ENCODE measurements around the gene RCN2.
"Not testable (repeated sequence)": the region's sequence is repeated elsewhere in the genome, so short reads cannot be mapped to it uniquely, and the experiment has no call there.

RCN2 gene

DNA sequence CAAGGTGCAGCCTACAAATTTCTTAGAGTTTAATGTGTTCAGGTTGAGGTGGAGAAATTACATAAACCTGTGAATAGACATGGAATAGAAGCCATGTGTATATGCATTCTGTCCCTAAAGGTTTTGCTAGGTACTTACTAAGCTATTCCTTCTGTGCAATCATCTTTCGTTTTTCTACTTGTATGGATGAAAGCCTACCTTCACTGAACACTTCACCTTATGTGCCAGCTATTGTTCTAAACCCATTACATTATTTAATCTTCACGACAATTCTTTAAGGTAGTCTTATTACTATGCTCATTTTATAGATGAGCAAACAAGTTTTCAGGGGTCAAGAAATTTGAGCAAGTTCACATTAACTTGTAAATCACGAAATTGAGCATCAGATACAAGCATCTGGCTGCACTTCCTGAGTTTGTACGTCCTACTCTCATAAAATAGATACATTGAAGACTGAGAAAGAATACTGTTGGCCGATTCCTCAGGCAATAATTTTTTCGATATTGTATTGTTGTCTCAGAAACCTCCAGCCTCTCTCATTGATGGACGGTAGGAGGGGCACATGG lies 635 bp upstream of the RCN2 start:
- Histone ChIP-seq H3K4me3 (peak overlapping the region; percentile 60 to 93 (median 69)), H3K27ac (peak overlapping the region in 18 of 21 experiments; percentile 32 to 87 (median 68))

DNA sequence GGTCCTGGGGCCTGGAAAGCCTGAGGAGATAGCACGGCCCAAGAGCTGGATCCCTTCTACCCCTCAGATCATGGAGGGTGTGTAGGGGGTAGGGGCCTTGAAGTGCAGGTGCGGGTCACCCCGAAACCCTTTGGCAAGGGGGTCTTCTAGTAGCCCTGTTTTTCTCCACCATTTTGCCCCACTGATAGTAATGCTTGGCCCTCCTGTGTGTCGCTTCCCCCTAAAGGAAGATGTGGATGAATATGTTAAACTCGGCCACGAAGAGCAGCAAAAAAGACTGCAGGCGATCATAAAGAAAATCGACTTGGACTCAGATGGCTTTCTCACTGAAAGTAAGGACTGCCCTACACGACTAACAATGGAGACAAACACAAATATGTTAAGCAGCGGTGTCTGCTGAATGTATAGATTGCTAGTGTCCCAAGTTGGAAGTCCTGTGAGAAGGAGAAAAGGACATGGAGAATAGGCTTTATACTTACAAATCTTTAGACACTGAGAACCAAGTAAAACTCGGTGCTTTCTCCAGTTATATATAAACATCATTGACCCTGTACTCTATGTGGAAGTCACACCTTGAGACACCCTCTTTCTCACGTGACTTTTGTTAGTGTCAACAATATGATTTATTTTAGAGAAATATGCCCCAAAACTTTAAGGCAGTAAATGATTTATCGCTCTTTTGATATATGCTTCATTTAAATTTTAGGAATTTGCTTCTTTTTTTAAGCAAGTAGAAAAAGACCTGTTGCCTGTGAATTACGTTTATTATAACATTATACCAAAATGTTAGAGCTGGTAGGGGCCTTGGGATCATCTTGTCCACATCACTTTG lies 802 bp downstream of the RCN2 start:
- H3K27ac ChIP-seq: peak overlapping the region in 20 of 21 experiments; percentile 30 to 90 (median 82)
- H3K4me3 ChIP-seq: peak overlapping the region; percentile 60 to 93 (median 69)

DNA sequence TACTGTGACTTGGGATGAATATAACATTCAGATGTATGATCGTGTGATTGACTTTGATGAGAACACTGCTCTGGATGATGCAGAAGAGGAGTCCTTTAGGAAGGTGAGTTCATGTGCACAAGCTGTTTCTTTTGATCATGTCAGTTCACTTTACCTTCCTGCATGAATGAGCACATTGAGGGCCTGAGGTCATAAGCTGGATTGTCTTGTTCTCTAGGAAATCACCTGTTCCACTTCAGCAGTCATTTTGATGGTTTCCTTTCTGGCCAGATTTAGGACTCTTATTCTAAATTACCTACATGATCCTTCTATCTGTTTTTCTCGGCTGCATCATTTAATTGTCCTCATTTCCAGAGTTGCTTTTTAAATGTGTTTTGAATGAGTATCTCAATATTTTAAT lies 4.1 kb downstream of the RCN2 start:
- H3K27ac ChIP-seq: no peak overlapping the region

DNA sequence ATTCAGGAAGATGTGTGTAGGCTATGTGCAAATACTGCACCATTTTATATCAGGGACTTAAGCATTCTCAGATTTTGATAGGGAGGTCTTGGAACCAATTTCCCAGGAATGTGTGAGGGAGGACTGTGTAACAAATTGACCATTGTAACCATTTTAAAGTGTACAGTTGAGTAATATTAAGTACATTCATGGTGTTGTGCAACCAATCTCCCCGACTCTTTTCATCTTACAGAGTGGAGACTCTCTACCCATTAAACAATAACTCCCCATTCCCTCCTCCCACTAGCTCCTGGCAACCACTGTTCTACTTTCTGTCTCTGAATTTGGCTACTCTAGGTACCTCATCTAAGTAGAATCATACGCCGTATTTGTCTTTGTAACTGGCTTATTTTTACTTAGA lies 5.1 kb downstream of the RCN2 start:
- Histone ChIP-seq H3K4me3 (no peak overlapping the region), H3K27ac (no peak overlapping the region)

More for the DNA sequence above, 4.1 kb downstream of the RCN2 start:
- H3K4me3 ChIP-seq: no peak overlapping the region

DNA sequence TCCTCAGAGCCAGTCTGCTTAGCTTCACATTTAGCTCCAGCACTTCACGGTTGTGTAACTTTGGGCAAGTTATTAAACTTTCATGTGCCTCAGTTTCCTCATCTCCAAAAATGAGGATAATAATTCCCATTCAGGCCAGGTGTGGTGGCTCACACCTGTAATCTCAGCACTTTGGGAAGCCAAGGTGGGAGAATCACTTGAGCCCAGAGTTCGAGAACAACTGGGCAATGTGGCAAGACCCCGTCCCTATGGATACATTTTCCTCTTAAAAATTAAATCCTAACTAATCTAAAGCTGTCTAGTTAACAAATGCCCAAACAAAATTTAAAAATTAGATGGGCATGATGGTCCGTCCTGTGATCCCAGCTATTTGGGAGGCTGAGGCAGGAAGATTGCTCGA lies 7.2 kb downstream of the RCN2 start:
- Histone ChIP-seq H3K4me3 (no peak overlapping the region), H3K27ac (no peak overlapping the region)

DNA sequence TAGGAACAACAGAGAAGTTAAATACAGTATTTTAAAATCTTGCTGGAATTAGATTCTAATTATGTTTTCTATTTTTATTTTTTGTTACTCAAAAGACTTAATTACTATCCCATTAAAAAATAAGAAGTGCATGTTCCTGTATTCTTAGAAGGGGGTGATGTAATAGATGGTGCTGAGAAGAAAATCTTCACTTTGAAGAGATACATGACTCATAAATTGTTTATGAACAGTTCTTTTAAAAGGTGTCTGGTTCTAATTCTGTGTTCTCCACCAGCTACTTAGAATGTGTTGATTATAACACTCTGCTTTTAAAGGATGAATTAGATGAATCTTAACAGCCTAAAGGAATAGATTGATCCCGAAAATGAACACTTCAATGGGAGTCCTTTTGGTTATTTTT lies 8.2 kb downstream of the RCN2 start:
- H3K4me3 ChIP-seq: no peak overlapping the region

DNA sequence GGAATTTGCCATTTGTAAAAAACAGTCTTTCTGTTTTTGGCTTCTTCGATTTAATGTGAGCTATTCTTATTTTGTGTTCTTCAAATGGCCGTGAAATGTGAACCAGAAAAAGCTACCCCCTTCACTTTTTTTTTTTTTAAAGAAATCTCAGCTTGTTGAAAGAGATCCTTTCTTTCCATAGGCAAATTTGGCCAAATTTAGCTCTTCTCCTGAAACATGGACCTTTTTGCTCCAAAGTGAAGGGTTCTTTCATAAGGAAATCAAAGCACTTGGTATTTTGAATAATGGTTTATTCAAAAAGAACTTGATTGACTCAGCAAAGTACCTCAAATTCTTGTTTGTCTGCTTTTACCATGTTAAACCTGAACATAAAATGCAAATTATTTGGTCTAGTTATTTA lies 10.1 kb downstream of the RCN2 start:
- Histone ChIP-seq H3K27ac (no peak overlapping the region), H3K4me3 (no peak overlapping the region)

More for the DNA sequence above, 8.2 kb downstream of the RCN2 start:
- no peak overlapping the region for H3K27ac ChIP-seq

DNA sequence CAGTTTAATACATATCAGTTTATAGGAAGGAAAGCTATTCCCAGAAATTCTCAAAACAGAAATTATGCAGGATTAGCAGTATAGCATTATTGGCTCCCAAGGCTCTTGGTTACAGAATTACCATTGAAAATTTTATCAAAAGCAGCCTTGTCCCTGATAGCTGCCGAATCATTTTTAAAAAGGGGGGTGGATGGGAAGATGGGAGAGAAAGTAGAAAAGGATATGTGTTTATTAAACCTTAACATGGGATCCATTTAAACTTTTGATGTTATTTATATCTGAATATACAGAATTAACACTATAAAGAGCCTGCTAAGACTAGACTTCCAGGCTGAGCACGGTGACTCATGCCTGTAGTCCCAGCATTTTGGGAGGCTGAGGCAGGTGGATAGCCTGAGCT lies 10.8 kb downstream of the RCN2 start:
- Histone ChIP-seq H3K27ac (no peak overlapping the region), H3K4me3 (no peak overlapping the region)

DNA sequence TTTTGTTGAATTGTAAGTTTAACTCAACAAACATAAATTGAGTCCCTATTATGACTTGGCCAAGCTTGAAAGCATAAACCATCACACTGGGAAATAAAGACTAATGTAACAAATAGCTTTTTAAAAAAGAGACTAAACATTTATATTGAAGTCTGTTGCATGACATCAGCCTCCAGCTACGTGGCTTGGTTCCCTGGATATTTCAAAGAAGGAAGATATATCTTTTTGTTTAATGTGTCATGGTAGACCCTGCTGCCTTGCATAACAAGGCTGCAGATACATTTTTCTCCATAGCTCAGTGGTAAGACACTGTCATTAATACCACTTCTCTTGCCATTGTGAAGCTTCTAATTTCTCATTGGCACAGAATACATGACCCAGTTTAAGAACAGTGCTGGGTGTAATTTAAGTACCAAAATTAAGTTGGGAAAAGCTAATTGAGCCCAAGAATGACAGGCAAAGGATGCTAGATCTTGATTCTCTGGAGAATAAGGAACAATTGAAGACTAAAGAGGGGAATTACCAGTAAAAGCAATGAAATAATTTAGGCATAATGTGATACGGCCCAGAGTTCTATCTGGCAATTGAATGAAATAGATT lies 14.0 kb downstream of the RCN2 start:
- no peak overlapping the region for H3K27ac ChIP-seq
- H3K4me3 ChIP-seq: no peak overlapping the region

DNA sequence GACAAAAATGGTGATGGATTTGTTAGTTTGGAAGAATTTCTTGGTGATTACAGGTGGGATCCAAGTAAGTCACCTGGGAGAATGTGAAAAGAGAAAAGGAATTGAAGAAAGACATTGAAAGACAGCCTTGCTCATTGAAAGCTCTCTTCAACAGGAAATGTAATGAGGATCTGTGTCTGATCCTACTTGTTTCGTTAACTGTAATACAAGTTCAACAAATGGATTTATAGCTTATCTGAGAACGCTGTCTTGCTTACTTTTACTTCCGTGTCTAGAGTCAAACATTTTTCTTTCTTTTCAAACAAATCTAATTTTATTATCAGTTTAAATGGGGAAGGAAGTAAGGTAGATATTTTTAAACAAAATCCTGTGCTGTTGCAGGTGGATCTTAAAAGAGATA lies 15.9 kb downstream of the RCN2 start:
- Histone ChIP-seq H3K27ac (no peak overlapping the region), H3K4me3 (no peak overlapping the region)

DNA sequence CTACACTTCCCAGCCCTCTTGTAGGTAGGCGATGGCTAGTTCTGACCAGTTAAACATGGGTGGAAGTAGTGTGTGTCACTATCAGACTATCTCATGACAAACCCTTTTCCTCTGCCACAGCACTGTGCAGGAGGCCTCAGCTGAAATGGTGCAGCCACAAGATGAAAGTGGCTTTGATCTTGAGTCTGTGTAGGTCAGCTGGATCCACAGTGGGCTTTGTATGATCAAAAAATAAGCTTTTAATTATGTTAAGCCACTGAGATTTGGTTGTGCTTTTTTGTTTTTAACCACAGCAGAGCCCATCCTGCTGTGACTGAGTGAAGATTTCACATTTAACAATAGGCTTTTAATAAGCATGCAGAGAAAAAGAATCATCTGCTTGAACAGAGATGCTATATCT lies 19.7 kb downstream of the RCN2 start:
- Histone ChIP-seq H3K4me3 (no peak overlapping the region), H3K27ac (no peak overlapping the region)

DNA sequence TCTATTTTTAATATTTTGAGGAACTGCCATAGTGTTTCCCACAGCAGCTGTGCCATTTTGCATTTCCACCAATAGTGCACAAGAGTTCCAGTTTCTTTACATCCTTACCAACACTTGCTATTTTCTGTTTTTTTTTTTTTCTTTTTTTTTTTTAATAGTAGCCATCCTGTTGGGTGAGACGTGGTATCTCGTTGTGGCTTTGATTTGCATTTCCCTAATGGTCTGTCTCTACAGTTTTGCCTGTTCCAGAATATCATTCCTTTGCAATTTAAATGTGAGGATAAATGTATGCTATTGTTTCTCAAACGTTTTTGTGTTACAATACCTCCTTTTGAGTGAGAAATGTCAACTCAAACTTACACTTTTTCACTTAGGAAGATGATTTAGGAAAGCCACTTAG lies 22.4 kb downstream of the RCN2 start:
- no peak overlapping the region for H3K27ac ChIP-seq
- H3K4me3 ChIP-seq: no peak overlapping the region

DNA sequence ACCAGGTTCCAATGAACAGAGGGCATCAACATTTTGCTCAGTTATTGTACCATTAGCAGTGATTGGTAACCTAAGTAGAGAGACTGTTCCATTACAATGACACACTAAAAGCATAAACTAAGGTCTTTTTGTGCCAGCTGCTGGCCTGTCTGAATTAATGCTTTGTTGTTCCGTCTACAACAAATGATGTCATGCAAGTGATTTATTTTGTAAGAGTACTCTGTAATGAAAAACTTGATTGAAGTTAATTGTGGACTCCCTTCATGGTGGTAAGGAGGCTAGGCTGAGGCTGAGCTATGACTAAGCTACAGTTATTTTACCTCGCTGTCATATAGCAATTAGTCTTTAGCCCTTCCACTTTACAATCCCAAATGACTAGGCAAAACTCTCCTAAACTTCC lies 23.2 kb downstream of the RCN2 start:
- H3K27ac ChIP-seq: no peak overlapping the region
- no peak overlapping the region for H3K4me3 ChIP-seq

DNA sequence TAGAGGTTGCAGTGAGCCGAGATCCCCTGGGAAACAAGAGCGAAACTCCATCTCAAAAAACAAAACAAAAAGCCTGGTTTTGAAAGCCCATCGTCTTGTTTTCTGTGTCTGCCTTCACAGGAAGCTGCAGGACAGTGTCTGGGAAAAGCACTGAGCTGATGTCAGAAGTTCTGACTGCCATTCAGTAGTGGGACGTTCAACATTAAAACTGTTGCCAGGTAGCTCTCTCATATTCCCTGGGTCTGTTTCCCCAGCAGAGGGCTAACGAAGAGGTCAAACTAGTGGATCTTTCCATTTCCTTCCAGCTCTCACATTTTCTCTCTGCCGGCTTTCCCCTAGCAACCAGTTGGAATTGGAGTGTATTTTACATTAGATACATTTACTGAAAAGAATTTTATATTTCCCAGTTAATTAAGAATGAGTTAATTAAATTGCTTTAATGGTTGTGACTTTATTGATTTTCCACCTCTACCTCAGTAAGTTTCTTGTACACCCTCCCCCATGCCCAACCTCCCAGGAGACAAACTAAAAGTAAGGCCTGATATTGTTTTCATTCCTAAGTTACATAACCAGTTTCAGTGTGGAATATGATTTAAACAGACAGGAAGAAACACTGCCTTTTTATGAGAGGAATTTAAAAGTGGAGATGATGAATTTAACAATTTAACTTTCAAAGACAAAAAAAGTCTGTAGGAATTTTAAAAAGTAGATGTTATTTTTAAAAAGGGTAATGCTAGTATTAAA lies 29.9 kb downstream of the RCN2 start:
- Histone ChIP-seq H3K4me3 (no peak overlapping the region), H3K27ac (no peak overlapping the region)

DNA sequence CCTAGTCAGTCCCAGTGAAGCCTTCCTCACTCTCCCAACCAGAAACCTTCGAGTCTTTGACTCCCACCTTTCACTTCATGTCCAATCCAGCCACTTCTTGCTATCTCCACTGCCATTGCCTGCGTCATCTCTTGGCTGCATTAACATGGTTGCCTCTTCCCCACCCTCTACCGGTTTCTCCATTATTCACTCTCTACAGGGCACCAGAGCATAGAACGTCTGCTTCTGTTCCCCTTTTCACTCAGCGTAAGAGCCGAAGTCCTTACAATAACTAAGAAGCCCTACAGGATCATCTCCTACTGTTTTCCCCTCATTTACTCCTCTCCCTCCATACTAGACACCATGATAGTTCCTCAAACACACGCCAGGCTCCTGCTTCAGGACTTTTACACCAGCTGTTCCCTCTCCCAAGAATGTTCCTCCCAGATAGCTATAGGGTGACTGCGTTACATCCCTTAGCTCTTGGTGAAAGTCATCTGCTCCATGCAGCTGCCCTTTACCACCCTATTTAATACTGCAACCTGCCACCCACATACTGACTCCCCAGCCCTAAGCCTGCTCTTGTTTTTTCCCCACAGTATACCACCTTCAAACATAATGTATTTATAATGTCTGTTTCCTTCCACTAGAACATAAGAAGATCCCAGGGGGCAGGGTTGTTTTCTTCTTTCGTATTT lies 30.9 kb downstream of the RCN2 start:
- no peak overlapping the region for H3K4me3 ChIP-seq
- no peak overlapping the region for H3K27ac ChIP-seq

DNA sequence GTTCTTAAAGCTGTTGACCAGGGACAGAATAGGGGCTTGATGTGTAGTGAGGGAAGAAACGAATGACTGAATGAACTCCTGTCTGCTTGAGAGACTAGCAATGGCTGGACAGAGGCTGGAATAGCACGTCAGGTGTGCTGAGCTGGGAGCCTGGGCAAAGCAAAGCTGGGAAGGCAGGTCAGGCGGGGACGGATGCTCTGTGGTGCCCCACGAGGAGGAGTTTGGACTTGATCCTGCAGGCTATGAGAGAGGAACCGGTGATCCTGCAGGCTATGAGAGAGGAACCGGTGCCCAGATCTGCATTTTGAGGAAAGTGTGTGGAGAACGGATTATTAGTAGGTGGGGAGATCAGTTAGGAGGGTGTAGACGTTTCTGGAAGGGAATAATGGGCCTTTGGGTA lies 32.0 kb downstream of the RCN2 start:
- H3K4me3 ChIP-seq: no peak overlapping the region
- no peak overlapping the region for H3K27ac ChIP-seq

DNA sequence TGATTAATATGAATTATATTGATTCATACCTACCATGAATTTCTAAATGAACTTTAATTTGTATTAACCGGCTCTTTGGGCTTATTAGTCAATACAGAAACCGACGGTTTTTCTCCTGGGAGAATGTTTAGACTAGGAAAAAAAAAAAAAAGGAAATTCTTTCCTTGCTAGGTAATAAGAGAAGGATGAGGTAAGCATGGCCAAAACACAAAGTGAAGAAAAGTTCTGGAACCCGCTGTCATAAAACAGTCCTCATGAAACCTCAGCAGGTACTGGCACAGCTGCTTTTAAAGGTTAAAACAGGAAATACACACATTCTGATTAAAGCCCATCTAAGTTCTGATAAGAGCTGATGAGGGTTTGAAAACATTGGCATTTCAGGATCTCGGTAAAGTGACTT lies 32.6 kb downstream of the RCN2 start:
- no peak overlapping the region for H3K4me3 ChIP-seq
- no peak overlapping the region for H3K27ac ChIP-seq

DNA sequence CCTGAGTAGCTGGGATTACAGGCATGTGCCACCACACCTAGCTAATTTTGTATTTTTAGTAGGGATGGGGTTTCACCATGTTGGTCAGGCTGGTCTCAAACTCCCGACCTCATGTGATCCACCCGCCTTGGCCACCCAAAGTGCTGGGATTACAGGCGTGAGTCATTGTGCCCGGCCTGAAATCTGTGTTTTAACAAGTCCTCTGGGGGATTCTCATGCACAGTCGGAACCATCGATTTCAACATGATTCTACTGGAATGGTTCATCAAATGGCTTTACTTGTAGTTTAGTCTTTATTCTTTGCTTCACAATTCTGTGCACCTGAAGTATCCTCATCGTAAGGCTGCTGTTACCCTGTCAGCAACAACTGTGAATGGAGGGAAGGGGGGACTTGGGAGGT lies 34.5 kb downstream of the RCN2 start:
- not testable (repeated sequence) for H3K27ac ChIP-seq, H3K4me3 ChIP-seq

DNA sequence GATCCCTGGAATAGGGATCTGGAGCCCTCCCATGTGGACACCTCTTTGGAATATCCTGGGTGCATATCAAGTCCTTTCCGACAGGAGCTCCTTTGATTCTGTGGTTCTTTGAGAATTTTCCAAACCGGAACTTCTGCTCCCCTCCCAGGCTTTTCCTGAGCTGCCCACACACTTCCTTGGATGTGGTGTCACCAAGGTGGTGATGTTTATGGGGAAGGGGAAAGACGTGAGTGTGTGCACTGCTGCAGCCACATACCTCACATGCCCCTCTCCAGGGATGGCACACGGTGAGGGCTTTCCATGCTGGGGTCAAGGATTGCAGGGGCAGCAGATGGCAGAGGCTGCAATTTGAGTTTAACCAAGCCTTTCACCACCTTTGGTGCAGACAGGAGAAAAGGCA lies 35.5 kb downstream of the RCN2 start:
- no peak overlapping the region for H3K4me3 ChIP-seq
- H3K27ac ChIP-seq: peak overlapping the region in 4 of 21 experiments; percentile 16 to 42 (median 29)

DNA sequence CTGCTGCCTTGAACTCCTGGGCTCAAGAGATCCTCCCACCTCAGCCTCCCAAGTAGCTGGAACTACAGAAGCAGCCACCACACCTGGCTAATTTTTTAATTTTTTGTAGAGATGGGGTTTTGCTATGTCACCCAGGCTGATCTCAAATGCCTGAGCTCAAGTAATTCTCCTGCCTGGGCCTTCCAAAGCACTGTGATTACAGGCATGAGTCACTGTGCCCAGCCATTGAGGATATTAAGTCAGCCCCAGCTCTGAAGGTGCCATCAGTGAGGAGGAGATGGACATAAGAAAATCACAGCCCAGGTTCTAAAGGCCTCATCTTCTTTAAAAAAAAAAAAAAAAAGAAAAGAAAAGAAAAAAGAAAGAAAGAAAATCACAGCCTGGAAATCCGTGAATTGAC lies 36.8 kb downstream of the RCN2 start:
- H3K27ac ChIP-seq: no peak overlapping the region
- no peak overlapping the region for H3K4me3 ChIP-seq
